Stimulated activated CD4-positive, alpha-beta T cell treated with anti-CD3 and anti-CD28 coated beads, Interleukin-15, amount 100 ng/mL, for 1 hour (primary cell): Measurements from ENCODE around the gene VAT1L.

Source experiments
- DNase-seq, 2 donors: peaks; one replicate each; pipeline ENCODE4 v3.0.0-alpha.2; 2020; ENCODE audit warnings: low read depth in 1 of 2, low spot score in 1 of 2

VAT1L gene

GRCh38 chr16:77781091-77781490 is 7.3 kb upstream of the VAT1L start:
- DNase-seq: no peak

- no peak for DNase-seq
Measured at GRCh38 chr16:77782694-77783093, 5.7 kb upstream of the VAT1L start.

- DNase-seq: no peak
Measured at GRCh38 chr16:77784441-77785372, 3.7 kb upstream of the VAT1L start.

GRCh38 chr16:77785373-77785764 is 3.0 kb upstream of the VAT1L start:
- no peak for DNase-seq

GRCh38 chr16:77786186-77786847 is 2.0 kb upstream of the VAT1L start:
- no peak for DNase-seq

- DNase-seq: no peak
Measured at GRCh38 chr16:77787452-77787851, 912 bp upstream of the VAT1L start.

- DNase-seq: no peak
Measured at GRCh38 chr16:77789085-77790008, 983 bp downstream of the VAT1L start.

- no peak for DNase-seq
Measured at GRCh38 chr16:77790009-77790372, 1.6 kb downstream of the VAT1L start.

- no peak for DNase-seq
Measured at GRCh38 chr16:77790912-77791311, 2.5 kb downstream of the VAT1L start.

- DNase-seq: no peak
Measured at GRCh38 chr16:77793417-77793816, 5.1 kb downstream of the VAT1L start.

- DNase-seq: no peak
Measured at GRCh38 chr16:77794586-77794985, 6.2 kb downstream of the VAT1L start.

GRCh38 chr16:77801817-77802216 is 13.5 kb downstream of the VAT1L start:
- no peak for DNase-seq

- no peak for DNase-seq
Measured at GRCh38 chr16:77805398-77805797, 17.0 kb downstream of the VAT1L start.

- no peak for DNase-seq
Measured at GRCh38 chr16:77807021-77807420, 18.7 kb downstream of the VAT1L start.

GRCh38 chr16:77812856-77813500 is 24.6 kb downstream of the VAT1L start:
- no peak for DNase-seq

GRCh38 chr16:77816293-77816692 is 27.9 kb downstream of the VAT1L start:
- no peak for DNase-seq

- DNase-seq: no peak
Measured at GRCh38 chr16:77820340-77820739, 32.0 kb downstream of the VAT1L start.

GRCh38 chr16:77822661-77823060 is 34.3 kb downstream of the VAT1L start:
- DNase-seq: no peak

GRCh38 chr16:77823067-77823466 is 34.7 kb downstream of the VAT1L start:
- no peak for DNase-seq

GRCh38 chr16:77825196-77825595 is 36.8 kb downstream of the VAT1L start:
- no peak for DNase-seq

GRCh38 chr16:77827032-77827431 is 38.7 kb downstream of the VAT1L start:
- DNase-seq: no peak
